GM12878 (cell line): ENCODE measurements around the gene TTC33. TPM values are rescaled to one million over a fixed set of nuclear protein-coding genes. Genes with fewer than 3 reads are reported as not detected.

Source experiments
- ATAC-seq: fragments of 200-7000 bp; cut with Tn5 transposase; 3 replicates; pipeline ENCODE4 v1.9.1; 2020; ENCODE audit warnings: mild to moderate bottlenecking, moderate library complexity
- BruUV-seq: library from RNA; stranded (reverse); fragments of 400-500 nt; replicated peaks from 2 replicates; lab custom pipeline; 2021; lab: Mats Ljungman, UMichigan
- CTCF ChIA-PET: fragments of 300-600 bp; sonication (Branson Sonifier 250); formaldehyde crosslinking; extraction: SDS; loops from one replicate; lab custom pipeline; 2021; ENCODE audit warnings: inconsistent platforms; lab: Yijun Ruan, JAX
- POLR2A ChIA-PET: fragments of 350-600 bp; formaldehyde crosslinking; extraction: SDS; loops from one replicate; lab custom pipeline; 2021; ENCODE audit warnings: inconsistent platforms; lab: Charles Lee
- RAD21 ChIA-PET: fragments of 300-600 bp; sonication (Branson Sonifier 250); formaldehyde crosslinking; loops from one replicate; lab custom pipeline; 2023; ENCODE audit warnings: antibody characterized with exemption; ENCODE audit not compliant: unreplicated experiment; lab: Charles Lee
- SMC1A ChIA-PET: fragments of 300-600 bp; sonication (Branson Sonifier 250); formaldehyde crosslinking; loops from one replicate; lab custom pipeline; 2023; ENCODE audit not compliant: unreplicated experiment, uncharacterized antibody; lab: Charles Lee
- DNase-seq: peaks from one replicate; pipeline ENCODE4 v3.0.0-alpha.2; 2011; ENCODE audit warnings: low read depth, low spot score
- FAIRE-seq: peaks from 3 replicates; lab custom pipeline; 2011; peaks lifted over from hg19 to GRCh38; lab: Jason Lieb, UNC
- H2AFZ ChIP-seq: 2 replicates; pipeline ENCODE4 v1.6.0; 2011; ENCODE audit warnings: low read depth, low read length, control low read depth; ENCODE audit not compliant: control insufficient read depth
- H3K27ac ChIP-seq: 2 replicates; pipeline ENCODE4 v1.5.1; 2011; ENCODE audit warnings: control low read depth; ENCODE audit not compliant: control insufficient read depth, insufficient read depth
- H3K27me3 ChIP-seq, 2 experiments: replicated peaks in 1 of 2; 2 replicates each; pipeline versions ENCODE4 v1.6.0 to v1.6.1; 2011; ENCODE audit warnings: low read length in 1 of 2; ENCODE audit not compliant: control insufficient read depth in 2 of 2, insufficient read depth in 2 of 2
- H3K36me3 ChIP-seq, 2 experiments: 2 replicates each; pipeline ENCODE4 v1.5.1; 2011; ENCODE audit warnings: low read length in 1 of 2; ENCODE audit not compliant: control insufficient read depth in 2 of 2, insufficient read depth in 2 of 2
- H3K4me1 ChIP-seq: 2 replicates; pipeline ENCODE4 v1.6.1; 2011; ENCODE audit warnings: mild to moderate bottlenecking, low read length, moderate library complexity, mixed read lengths; ENCODE audit not compliant: control insufficient read depth, insufficient read depth
- H3K4me2 ChIP-seq: 2 replicates; pipeline ENCODE4 v1.6.0; 2011; ENCODE audit warnings: control low read depth; ENCODE audit not compliant: control insufficient read depth, insufficient read depth
- H3K4me3 ChIP-seq: fragments of 200-600 bp; sonication (generic); 2 replicates; pipeline ENCODE4 v1.5.1; 2016
- H3K79me2 ChIP-seq: 2 replicates; pipeline ENCODE4 v1.6.0; 2011; ENCODE audit warnings: low read length; ENCODE audit not compliant: control insufficient read depth, insufficient read depth
- H3K9ac ChIP-seq: 2 replicates; pipeline ENCODE4 v1.8.0; 2011; ENCODE audit warnings: low read length, control low read depth, mixed read lengths; ENCODE audit not compliant: control insufficient read depth, insufficient read depth
- H3K9me3 ChIP-seq: replicated peaks from 3 replicates; pipeline ENCODE4 v1.5.1; 2011; ENCODE audit warnings: mild to moderate bottlenecking, low read length; ENCODE audit not compliant: control insufficient read depth, insufficient read depth
- H4K20me1 ChIP-seq: 2 replicates; pipeline ENCODE4 v1.6.0; 2011; ENCODE audit not compliant: control insufficient read depth, insufficient read depth
- IRF3 ChIP-seq: fragments of 450-650 bp; IDR thresholded peaks from 2 replicates; pipeline ENCODE4 v1.6.1; 2014; ENCODE audit warnings: mild to moderate bottlenecking
- NFYB ChIP-seq: IDR thresholded peaks from 2 replicates; pipeline ENCODE4 v1.6.1; 2011; ENCODE audit warnings: low read depth, mild to moderate bottlenecking, low read length, improper control_type of control experiment, moderate library complexity; ENCODE audit not compliant: insufficient read depth
- NR2C1 ChIP-seq: fragments of 450-650 bp; IDR thresholded peaks from 2 replicates; pipeline ENCODE4 v1.6.1; 2017; ENCODE audit warnings: antibody characterized with exemption, mild to moderate bottlenecking, moderate library complexity
- PKNOX1 ChIP-seq: fragments of 450-650 bp; IDR thresholded peaks from 2 replicates; pipeline ENCODE4 v1.6.1; 2016; ENCODE audit warnings: mild to moderate bottlenecking
- POLR2AphosphoS5 ChIP-seq: IDR thresholded peaks from 2 replicates; pipeline ENCODE4 v1.6.1; 2011; ENCODE audit warnings: mild to moderate bottlenecking, low read length, inconsistent platforms
- ZNF687 ChIP-seq: fragments of 450-650 bp; IDR thresholded peaks from 2 replicates; pipeline ENCODE4 v1.6.1; 2017; ENCODE audit warnings: mild to moderate bottlenecking, moderate library complexity
- WGBS: methylation state at CpG from one replicate; pipeline ENCODE4 v1.1.6; 2016; ENCODE audit warnings: low lambda C conversion rate; ENCODE audit not compliant: insufficient replicate concordance, insufficient coverage; ENCODE audit errors: missing lambda C conversion rate; 5-methylcytosine and 5-hydroxymethylcytosine counted together
- in situ Hi-C: fragments of 300-500 bp; cut with MboI; formaldehyde crosslinking; loops from 9 replicates; pipeline ENCODE4 v1.14.3; 2018; ENCODE audit warnings: mixed read lengths
- intact Hi-C: fragments of 100-400 bp; cut with micrococcal nuclease; formaldehyde crosslinking; loops from one replicate; pipeline ENCODE4 v1.14.2; 2022; ENCODE audit not compliant: unreplicated experiment
- polyA plus RNA-seq, 11 experiments: library from polyadenylated mRNA; depleted of rRNA in 4 of 11; unstranded in 6 of 11; stranded (reverse) in 5 of 11; fragments of >200 nt; fragmentation: Nextera tagmentation in 4 of 11; fragmentation: Illumina TruSeq in 1 of 11; extraction: Ambion mirVana in 4 of 11; extraction: Trizol in 1 of 11; gene quantifications; 1 replicate in 1 of 11; 2 replicates in 10 of 11; pipeline versions ENCODE4 v1.2.1 to v1.2.3, GENCODE V29; 2011 to 2016; ENCODE audit warnings: inconsistent platforms in 2 of 11, missing spikeins in 2 of 11, low read depth in 1 of 11
- total RNA-seq, 4 experiments: library from RNA; depleted of rRNA in 3 of 4; stranded (reverse); fragments of >200 nt in 3 of 4; fragmentation: Illumina TruSeq in 1 of 4; extraction: Trizol in 1 of 4; gene quantifications; 2 replicates each; pipeline versions ENCODE4 v1.2.1 to v1.2.3, GENCODE V29; 2013 to 2021

The TTC33 gene
- total and polyA plus RNA-seq, 10 of the 15 experiments (the other 5 are each of a cell fraction or from before 2014, with no cell fraction given): 7.9 to 22.3 (median 14.6) TPM

- TF ChIP-seq ZNF687 (no peak), POLR2AphosphoS5 (no peak), IRF3 (no peak)
- TF ChIP-seq, all 136 proteins: peak for 0
Measured at GRCh38 chr5:40605295-40605958, 150.3 kb downstream of the TTC33 start (continued).

- FAIRE-seq (no peak), ATAC-seq (no peak), DNase-seq (no peak)
- Histone ChIP-seq H3K36me3 (no peaks in the 10 kb centered on the region), H3K4me2 (no peak overlapping the region), H3K27ac (no peak overlapping the region), H3K27me3 (peaks cover 0 to 2% of the 10 kb centered on the region in 2 experiments; a peak in 2 of 4 replicates), H2AFZ (no peak overlapping the region), H3K79me2 (no peaks in the 10 kb centered on the region), H3K9me3 (no peaks in the 10 kb centered on the region), H3K9ac (no peak overlapping the region), H3K4me1 (no peaks in the 10 kb centered on the region), H4K20me1 (no peaks in the 10 kb centered on the region), H3K4me3 (no peak overlapping the region)
- ChIA-PET SMC1A (no interaction called here), RAD21 (no interaction called here), CTCF (interaction anchor here (1.1 kb wide), 1 partner anchor 72 kb away, joined by 3 read pairs; no protein-coding TSS in a partner anchor), POLR2A (no interaction called here)
- WGBS: 4% methylated on average over 1 of the region's 1 CpG
- intact Hi-C loops: no loop called here
- BruUV-seq: no TSS peak
- in situ Hi-C loops: no loop called here
- no peak for TF ChIP-seq PKNOX1
- TF ChIP-seq NFYB: no peak
- 0 out of 2 replicates have a peak, but pooled peaks have one; percentile 4 for TF ChIP-seq NR2C1
Measured at GRCh38 chr5:40603378-40603777, 152.4 kb downstream of the TTC33 start.
